NT2/D1 (cell line): ENCODE measurements around the gene NDE1.

ENCODE experiments used
- YY1 ChIP-seq: IDR thresholded peaks from 2 replicates; pipeline ENCODE4 v1.6.1; 2011; ENCODE audit not compliant: insufficient read length, insufficient read depth
- ZNF274 ChIP-seq: IDR thresholded peaks from 2 replicates; pipeline ENCODE4 v1.6.1; 2011; ENCODE audit warnings: mild to moderate bottlenecking, low read depth, low read length

- TF ChIP-seq YY1 (no peak), ZNF274 (no peak)
These were observed 690 bp downstream of the NDE1 start for GRCh38 chr16:15650698-15651171.
